ENCODE results near the gene C12orf75.

C12orf75 gene

DNA sequence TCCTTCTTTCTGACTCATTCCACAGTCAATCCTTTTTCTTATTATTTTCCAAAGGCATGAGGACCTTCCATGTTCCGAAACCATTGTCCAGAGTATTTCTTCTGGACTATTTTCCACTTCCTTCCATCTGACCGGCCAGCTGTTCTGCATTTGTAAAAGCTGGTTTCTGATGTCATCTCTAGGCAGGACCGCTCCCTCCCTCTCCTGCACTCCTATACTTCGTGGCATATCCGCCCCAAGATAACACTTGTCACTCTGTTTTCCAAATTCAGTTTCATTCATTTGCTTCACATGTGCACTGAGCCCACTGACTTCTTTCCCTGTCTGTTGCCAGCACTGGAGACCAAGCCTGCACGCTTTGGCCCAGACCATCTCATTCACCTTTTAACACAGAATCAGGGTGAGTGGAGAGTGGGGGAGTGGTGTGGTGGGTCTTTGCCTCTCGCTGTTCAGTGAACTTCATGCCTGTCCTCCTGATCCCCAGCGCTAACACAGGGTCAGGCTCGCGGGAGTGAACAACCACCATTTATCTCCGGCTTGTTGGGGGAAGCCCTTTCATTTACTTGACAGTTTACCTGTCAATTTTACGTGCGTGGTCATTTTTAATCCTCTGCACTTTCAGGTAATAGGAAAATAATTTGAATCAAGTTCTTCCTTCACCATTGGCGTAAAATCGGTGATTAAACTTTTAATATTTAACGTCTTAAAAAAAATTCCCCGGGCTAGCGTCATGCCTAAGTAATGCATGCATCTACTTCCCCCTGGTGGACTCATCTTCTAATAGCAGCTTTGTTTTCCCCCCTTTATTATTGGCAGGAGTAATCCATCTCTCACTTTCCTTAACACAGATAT lies 52.5 kb downstream of the C12orf75 start:
- peak; percentile 40 for DNase-seq (ENCODE audit: extremely low read depth, low read depth)
- TF ChIP-seq CTCF (IDR thresholded peaks at IDR 0.05; ENCODE audit: low read depth, low read length) = peak; percentile 70

DNA sequence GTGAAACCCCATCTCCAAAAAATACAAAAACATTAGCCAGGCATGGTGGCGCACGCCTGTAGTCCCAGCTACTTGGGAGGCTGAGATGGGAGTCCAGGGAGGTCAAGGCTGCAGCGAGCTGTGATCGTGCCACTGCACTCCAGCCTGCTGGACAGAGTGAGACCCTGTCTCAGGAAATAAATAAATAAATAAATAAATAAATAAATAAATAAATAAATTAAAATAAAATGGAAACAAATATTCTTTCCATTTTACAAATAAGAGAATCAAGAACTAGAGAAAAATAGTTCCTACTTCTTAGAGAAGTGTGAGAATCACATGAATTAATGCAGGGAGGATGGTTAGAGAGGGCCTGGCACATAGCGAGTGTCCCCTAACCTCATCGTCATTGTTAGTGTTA lies 53.7 kb downstream of the C12orf75 start:
- no peak for DNase-seq (ENCODE audit: extremely low read depth, low read depth)
- TF ChIP-seq CTCF (IDR thresholded peaks at IDR 0.05; ENCODE audit: low read depth, low read length) = no peak

- DNase-seq (ENCODE audit: extremely low read depth, low read depth) = no peak
- no peak for TF ChIP-seq CTCF (IDR thresholded peaks at IDR 0.05; ENCODE audit: low read depth, low read length)
These were observed 54.5 kb downstream of the C12orf75 start for GRCh38 chr12:105384916-105385535.

DNA sequence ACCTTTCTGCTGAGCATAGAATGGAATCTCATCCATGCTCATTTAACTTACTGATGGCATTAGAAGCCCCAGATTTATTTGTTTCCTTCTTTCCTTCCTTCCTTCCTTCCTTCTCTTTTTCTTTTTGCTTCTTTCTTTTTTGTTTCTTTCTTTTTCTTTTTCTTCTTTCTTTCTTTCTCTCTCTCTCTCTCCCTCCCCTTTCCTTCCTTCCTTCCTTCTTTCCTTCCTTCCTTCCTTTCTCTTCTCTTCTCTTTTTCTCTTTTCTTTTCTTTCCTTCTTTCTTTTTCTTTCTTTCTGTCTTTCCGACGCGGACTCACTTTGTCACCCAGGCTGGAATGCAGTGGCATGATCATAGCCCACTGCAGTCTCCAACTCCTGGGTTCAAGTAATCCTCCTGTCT lies 55.9 kb downstream of the C12orf75 start:
- no peak for TF ChIP-seq CTCF (IDR thresholded peaks at IDR 0.05; ENCODE audit: low read depth, low read length)
- DNase-seq (ENCODE audit: extremely low read depth, low read depth) = no peak

DNA sequence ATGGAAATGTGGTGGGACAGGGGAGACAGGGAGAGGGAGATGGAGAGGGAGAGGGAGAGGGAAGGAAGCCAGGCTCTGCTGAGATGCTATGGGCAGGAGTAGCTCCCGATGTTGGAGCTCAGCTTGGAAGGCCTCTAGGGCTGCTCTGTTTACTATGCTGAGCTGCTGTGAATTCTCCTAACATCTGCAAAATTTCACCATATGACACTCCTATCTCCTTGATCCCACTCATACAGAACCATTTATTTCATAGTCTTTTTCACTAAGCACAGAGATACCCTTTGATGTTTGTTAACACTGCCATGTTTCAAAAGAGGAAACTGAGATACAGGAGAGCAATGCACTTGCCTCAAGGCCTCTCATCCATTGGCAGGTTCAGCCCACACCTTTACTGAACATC lies 60.7 kb downstream of the C12orf75 start:
- no peak for DNase-seq (ENCODE audit: extremely low read depth, low read depth)
- no peak for TF ChIP-seq CTCF (IDR thresholded peaks at IDR 0.05; ENCODE audit: low read depth, low read length)

DNA sequence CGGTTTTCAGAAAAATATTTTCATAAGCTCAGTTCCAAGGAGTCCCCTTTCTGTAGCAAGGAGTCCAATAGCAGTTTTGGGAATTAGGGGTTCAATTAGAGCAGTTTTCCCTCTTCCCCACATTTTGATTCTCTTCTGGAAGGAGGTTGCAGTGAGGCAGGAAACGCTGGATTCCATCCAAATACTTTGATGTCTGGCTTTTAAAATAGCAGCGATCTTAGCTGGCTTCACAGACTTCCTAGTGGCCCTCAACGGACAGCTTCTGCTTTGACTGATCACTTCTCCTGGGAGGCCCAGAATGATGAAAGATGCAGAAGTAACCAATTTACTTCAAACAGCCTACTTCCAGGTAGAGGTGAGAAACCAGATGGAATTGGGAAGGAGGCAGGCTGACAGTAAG lies 63.1 kb downstream of the C12orf75 start:
- TF ChIP-seq CTCF (IDR thresholded peaks at IDR 0.05; ENCODE audit: low read depth, low read length) = no peak
- no peak for DNase-seq (ENCODE audit: extremely low read depth, low read depth)

DNA sequence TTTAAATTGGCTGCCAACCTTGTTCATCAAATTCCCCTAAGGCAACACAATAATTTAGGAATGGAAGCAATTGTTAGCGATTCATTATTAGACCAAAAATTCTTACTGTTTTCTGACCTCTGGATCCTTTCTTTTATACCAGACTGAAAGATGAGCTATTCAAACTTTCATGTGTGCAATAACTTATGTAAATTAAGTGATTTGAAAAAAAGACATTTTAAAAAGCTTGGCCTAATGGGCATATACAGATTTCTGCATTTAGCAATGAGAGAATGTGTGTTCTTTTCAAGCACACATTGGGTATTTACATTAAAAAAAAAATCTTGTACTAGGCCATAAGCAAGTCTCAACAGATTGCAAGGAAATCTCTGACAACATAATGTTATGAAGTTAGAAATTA lies 65.5 kb downstream of the C12orf75 start:
- no peak for TF ChIP-seq CTCF (IDR thresholded peaks at IDR 0.05; ENCODE audit: low read depth, low read length)
- no peak for DNase-seq (ENCODE audit: extremely low read depth, low read depth)
